ENCODE measurements around the gene METTL9. TPM values are rescaled to one million over a fixed set of nuclear protein-coding genes. Genes with fewer than 3 reads are reported as not detected.

METTL9 gene
- total RNA-seq, 1 experiment from 2014 or later, result 278 TPM

Other genes starting within 250 kb of the METTL9 start
- not detected in 2 replicates for gene IGSF6, start 53.0 kb downstream of the METTL9 start, total RNA-seq (2014; rRNA removed; shearing (Covaris generic); ENCODE audit: low replicate concordance)
- not detected in 2 replicates for gene OTOA, start 64.4 kb downstream of the METTL9 start, total RNA-seq (2014; rRNA removed; shearing (Covaris generic); ENCODE audit: low replicate concordance)

Data from Caki2 (cell line).